Amygdala (tissue), 56 donors: ENCODE results near the gene AFF1.
"Not testable (repeated sequence)": the region's sequence is repeated elsewhere in the genome, so short reads cannot be mapped to it uniquely, and the experiment has no call there.

Experiments
- DNase-seq, 56 donors: peaks; one replicate each; lab custom pipeline; 2025; lab: John Stamatoyannopoulos, UW

The AFF1 gene

DNA sequence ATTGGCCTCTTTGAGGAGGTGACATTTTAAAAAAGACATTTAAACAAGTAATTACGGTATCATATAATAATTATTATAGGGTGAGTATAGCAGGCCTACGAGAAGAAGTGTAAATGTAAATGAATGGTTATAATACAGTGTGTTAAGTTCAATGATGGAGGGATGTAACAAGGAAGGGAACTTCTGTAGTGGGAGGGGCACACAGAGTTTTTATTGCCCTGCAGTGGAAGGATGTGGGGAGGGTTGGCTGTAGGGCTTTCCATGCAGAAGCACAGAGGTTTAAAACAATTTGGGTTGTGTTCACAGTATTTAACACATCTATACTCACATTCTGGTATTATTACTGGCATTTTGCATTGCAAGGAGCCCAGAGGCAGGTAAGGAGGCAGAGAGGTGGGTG is 41.1 kb downstream of the AFF1 start:
- no peak for DNase-seq

- no peak for DNase-seq
Measured at GRCh38 chr4:86976801-86977485, 42.1 kb downstream of the AFF1 start.

- DNase-seq: peak in 4 of 56 donors; percentile 1 to 2 (median 1)
Measured at GRCh38 chr4:86977621-86978184, 42.9 kb downstream of the AFF1 start.

DNA sequence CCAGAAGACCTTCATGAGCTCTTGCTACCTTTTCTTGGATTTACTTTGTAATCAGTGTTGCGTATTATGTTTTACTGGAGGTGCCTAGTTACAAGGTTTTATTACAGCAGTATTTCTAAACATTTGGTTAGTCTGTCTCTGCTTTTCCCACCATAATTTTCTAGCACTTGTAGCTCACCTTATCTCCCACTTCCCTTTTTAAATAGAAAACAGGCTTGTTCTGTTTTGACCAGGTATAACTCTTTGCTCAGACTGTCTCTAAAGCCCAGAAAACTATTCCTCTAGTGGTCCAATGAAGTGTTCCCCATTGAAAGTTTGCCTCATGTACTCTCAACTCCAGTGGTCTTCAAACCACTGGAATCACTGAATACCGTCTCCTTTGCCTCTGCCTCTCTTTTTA is 43.9 kb downstream of the AFF1 start:
- no peak for DNase-seq

DNA sequence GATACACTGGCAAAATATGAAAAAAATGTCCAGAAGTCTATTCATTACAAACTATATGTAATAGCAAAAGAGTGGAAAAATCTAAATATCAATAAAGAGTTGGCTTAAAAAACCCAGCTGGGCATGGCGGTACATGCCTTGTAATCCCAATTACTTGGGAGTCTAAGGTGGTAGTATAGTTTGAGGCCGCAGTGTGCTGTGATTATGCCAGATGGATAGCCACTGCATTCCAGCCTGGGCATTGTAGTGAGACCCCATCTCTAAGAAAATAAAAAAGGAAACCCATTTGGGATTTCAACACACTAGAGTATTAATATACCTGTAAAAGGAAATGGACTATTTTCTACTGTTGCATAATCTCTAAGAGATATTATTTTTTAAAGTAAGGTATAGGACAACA is 45.4 kb downstream of the AFF1 start:
- no peak for DNase-seq

- DNase-seq: no peak
Measured at GRCh38 chr4:86981789-86982188, 47.0 kb downstream of the AFF1 start.

GRCh38 chr4:86985852-86986251 is 51.0 kb downstream of the AFF1 start:
- DNase-seq: not testable (repeated sequence)

- DNase-seq: not testable (repeated sequence)
Measured at GRCh38 chr4:86989658-86990057, 54.8 kb downstream of the AFF1 start.

DNA sequence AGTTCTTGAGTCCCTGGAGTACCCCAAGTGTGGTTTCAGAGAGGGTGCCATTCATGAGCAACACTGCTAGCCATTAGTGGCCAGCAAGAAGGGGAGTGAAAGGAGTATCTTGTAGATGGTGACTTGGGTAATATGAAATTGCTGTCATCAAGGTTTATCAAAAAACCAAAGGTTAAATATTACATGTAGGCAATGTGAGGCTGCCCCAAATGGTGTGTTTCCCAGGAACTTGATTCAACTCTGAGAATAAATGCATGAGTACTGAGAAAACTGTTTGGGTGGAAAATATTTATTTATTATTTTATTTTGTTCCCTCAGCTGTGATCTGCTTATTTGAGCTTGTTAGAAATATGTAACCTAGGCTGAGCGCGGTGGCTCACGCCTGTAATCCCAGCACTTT is 55.7 kb downstream of the AFF1 start:
- no peak for DNase-seq

DNA sequence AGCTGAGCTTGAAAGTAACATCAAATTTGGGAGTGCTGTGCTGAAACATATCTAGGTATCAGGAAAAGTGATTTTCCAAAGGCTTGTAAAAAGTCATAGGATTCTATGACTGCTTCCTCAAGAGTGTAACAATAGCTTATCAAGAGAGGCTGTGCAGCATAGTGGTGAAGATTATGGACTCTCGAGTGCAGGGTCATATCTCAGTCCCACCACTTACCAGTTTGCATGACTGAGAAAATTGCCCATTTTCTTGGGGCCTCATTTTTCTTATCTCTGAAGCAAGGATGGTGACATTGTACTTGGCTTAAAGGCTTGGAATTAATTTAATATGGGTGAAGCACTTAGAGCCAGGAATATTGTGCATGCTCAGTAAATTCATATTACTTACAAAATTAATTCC is 57.2 kb downstream of the AFF1 start:
- DNase-seq: no peak

DNA sequence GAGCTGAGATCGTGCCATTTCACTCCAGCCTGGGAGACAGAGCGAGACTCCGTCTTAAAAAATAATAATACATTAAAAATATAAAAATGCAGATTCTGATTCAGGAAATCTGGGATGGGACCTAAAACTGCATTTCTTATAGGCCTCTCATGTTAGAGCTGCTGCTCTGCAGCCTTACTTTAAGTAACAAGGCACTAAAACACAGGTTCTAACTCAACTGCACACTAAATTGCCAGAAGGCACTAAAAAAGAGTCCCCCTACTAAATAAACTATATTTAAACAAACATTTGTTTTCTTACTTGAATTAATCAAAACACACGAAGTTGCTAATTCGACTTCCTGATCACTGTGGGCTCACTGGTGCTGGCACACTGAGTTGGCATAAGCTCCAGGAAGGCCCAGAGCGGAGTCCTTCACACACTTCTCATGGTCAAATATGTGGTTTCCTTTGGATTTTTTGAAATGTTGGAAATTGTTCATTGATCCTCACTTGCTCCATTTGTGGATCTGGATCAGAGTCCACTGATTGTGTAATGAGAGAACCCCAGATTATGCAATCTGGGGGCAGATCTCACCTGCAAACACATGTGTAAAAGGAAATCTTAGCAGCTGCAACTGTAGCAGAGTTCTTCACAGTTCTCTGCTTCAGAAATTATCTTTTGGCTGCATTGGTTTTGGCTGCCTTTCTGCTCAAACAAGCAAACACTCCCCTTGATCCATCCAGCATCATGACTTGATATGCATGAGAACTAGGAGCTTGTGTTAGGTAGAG is 59.3 kb downstream of the AFF1 start:
- DNase-seq: no peak

- DNase-seq: no peak
Measured at GRCh38 chr4:86994686-86995085, 59.9 kb downstream of the AFF1 start.

DNA sequence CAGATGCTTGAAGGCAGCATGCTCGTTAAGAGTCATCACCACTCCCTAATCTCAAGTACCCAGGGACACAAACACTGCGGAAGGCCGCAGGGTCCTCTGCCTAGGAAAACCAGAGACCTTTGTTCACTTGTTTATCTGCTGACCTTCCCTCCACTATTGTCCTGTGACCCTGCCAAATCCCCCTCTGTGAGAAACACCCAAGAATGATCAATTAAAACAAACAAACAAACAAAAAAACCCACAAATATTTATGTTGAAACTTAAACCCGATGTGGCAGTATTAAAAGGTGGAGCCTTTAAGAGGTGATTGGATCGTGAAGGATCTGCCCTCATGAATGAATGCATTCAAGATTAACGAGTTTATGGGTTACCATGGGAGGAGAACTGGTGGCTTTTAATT is 61.7 kb downstream of the AFF1 start:
- not testable (repeated sequence) for DNase-seq

- DNase-seq: no peak
Measured at GRCh38 chr4:86999136-86999643, 64.4 kb downstream of the AFF1 start.

DNA sequence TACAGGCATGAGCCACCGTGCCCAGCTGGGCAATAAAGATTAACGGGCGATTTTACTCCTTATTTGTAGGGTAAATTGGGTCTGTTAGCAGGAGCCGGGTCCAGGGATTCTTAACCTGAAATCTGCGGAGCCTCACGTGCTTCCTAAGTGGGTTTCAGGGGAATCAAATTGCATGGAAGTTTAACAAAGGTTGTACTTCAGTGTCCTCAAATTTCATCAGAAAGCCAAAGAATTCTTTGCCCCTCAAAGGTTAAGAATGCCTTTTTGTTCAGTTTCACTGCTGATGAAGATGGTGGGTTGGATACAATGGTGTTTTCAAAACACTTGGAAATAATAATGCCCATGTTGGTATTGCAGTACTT is 67.9 kb downstream of the AFF1 start:
- no peak for DNase-seq

- no peak for DNase-seq
Measured at GRCh38 chr4:87003266-87003665, 68.5 kb downstream of the AFF1 start.

DNA sequence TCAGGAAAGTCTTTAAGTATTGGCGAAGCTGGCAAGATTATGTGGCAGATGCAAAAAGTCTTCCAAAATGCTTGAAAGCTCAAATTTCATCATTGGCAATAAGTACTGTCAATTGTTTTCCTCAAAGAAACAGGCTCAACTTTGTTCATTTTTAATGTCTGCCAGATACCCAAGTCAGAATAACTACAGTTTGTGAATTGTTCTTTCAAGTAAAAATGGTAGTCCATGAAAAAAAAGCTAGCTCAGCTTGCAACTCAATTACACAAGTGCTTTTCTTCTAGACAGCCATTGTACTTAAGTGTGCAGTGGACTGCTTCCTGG is 70.5 kb downstream of the AFF1 start:
- DNase-seq: no peak

GRCh38 chr4:87005690-87006425 is 71.0 kb downstream of the AFF1 start:
- DNase-seq: peak in 13 of 56 donors; percentile 1 to 59 (median 22)

- DNase-seq: no peak
Measured at GRCh38 chr4:87006426-87006675, 71.5 kb downstream of the AFF1 start.

DNA sequence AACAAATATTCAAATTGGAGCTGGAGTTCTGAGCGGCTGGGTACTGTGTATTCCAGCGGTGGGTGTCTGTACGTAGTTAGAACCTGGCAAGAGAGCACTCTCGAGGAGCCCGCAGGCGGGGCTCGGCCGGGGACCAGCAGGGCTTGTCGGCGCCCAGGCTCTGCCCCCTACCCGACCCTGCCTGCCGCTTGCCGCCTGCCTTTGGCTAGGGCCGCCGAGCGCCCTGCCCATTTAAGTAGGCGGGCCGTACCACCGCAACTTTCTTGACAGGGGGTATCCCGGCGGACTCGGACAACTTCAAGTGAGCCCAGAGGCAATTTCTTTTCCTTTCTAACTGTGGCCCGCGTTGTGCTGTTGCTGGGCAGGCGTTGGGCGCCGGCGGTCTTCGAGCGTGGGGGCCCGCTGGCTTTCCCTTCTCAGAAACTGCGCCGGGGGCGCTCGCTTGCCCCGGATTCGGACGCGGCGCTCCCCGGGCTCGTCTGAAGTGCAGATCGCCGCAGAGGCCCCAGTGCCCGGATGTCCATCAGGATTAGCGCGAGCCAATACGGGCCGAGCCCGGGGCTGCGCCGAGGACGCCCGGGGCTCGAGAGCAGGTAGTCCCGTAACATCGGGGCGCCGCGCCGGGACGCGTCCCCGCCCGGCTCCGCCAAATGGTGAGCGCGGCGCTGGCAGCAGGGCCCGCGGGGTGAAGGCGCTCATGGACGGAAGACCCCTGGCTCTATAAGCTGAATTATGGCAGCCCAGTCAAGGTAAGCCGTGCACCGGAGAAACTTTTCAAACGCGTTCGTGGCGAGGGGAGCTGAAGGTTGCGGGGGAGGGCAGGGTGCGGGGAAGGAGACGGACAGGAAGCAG is 72.1 kb downstream of the AFF1 start:
- DNase-seq: peak; percentile 48 to 99 (median 90)
